Prostate gland (tissue), 2 donors: ENCODE data around the gene INTS14. TPM values are rescaled to one million over a fixed set of nuclear protein-coding genes. Genes with fewer than 3 reads are reported as not detected.
"Not testable (repeated sequence)": the region's sequence is repeated elsewhere in the genome, so short reads cannot be mapped to it uniquely, and the experiment has no call there.

Experiments used
- DNase-seq: peaks from one replicate; pipeline ENCODE4 v3.0.0-alpha.2; 2019; ENCODE audit warnings: low spot score
- H3K27ac ChIP-seq, 2 donors: fragments of 200-600 bp; sonication (generic); 2 replicates each; pipeline ENCODE4 v1.5.1; 2017 to 2019
- H3K27me3 ChIP-seq: fragments of 200-600 bp; sonication (generic); replicated peaks from 2 replicates; pipeline ENCODE4 v1.5.1; 2019; ENCODE audit not compliant: insufficient read depth
- H3K36me3 ChIP-seq, 2 donors: fragments of 200-600 bp; sonication (generic); 1 replicate in 1 of 2; 2 replicates in 1 of 2; pipeline versions ENCODE4 v1.5.1 to v1.8.1; 2017 to 2019
- H3K4me1 ChIP-seq: fragments of 200-600 bp; sonication (generic); replicated peaks from 2 replicates; pipeline ENCODE4 v1.5.1; 2019
- H3K4me3 ChIP-seq, 2 donors: fragments of 200-600 bp; sonication (generic); 2 replicates each; pipeline ENCODE4 v1.5.1; 2017 to 2019
- H3K9me3 ChIP-seq: fragments of 200-600 bp; sonication (generic); 2 replicates; pipeline ENCODE4 v1.5.1; 2017
- POLR2A ChIP-seq: fragments of 450-650 bp; IDR thresholded peaks from one replicate; pipeline ENCODE4 v1.6.1; 2016; ENCODE audit warnings: antibody characterized with exemption, mild to moderate bottlenecking
- POLR2AphosphoS5 ChIP-seq: sonication (generic); formaldehyde crosslinking; IDR thresholded peaks from one replicate; pipeline ENCODE4 v1.6.1; 2017; ENCODE audit warnings: antibody characterized with exemption
- WGBS: methylation state at CpG from one replicate; pipeline ENCODE4 v1.1.5; 2018; 5-methylcytosine and 5-hydroxymethylcytosine counted together
- intact Hi-C: fragments of 100-400 bp; cut with DNase I; formaldehyde crosslinking; loops from one replicate; pipeline ENCODE4 v1.14.2; 2022
- total RNA-seq, 2 donors: library from RNA; depleted of rRNA; stranded (reverse); fragments of >200 nt; gene quantifications; one replicate each; pipeline ENCODE4 v1.1.0, GENCODE V29; 2016
- TF ChIP-seq, protein P1 (sequence below), 4 experiments: fragments of 200-600 bp in 2 of 4; fragments of 450-650 bp in 2 of 4; sonication (generic) in 2 of 4; IDR thresholded peaks; 1 replicate in 3 of 4; 2 replicates in 1 of 4; pipeline ENCODE4 v1.5.1; 2016 to 2019; ENCODE audit warnings: antibody characterized with exemption in 4 of 4, mild to moderate bottlenecking in 2 of 4, moderate library complexity in 2 of 4

The INTS14 gene
- total RNA-seq, 2 donors from 2014 or later = 39.4 to 55.2 TPM

DNA sequence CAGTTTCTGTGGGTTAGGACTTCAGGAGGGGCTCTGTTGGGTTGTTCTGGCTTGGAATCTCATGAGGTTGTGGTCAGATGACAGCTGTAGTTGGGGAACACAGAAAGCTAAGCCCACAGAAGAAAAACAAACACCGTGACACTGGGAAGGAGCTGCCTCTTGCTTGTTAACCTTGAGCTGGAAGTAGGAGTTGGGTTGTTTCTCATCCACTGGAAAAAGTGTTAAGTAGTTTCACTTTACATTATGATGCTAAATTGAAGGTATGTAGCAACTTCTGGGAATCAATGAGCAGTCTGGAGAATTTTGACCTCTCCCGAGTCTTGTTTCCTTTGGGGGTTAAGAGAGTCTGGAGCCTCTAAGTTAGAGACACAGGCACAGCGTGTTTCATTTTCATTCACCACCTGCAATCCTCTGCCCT lies 60.2 kb downstream of the INTS14 start:
- intact Hi-C loops = no loop called here
- H3K9me3 ChIP-seq = no peaks in the 10 kb centered on the region
- no peak for TF ChIP-seq POLR2A
- TF ChIP-seq, protein P1, sequence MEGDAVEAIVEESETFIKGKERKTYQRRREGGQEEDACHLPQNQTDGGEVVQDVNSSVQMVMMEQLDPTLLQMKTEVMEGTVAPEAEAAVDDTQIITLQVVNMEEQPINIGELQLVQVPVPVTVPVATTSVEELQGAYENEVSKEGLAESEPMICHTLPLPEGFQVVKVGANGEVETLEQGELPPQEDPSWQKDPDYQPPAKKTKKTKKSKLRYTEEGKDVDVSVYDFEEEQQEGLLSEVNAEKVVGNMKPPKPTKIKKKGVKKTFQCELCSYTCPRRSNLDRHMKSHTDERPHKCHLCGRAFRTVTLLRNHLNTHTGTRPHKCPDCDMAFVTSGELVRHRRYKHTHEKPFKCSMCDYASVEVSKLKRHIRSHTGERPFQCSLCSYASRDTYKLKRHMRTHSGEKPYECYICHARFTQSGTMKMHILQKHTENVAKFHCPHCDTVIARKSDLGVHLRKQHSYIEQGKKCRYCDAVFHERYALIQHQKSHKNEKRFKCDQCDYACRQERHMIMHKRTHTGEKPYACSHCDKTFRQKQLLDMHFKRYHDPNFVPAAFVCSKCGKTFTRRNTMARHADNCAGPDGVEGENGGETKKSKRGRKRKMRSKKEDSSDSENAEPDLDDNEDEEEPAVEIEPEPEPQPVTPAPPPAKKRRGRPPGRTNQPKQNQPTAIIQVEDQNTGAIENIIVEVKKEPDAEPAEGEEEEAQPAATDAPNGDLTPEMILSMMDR (IDR thresholded peaks at IDR 0.05) = no peak
- TF ChIP-seq POLR2AphosphoS5 = no peak
- no peaks in the 10 kb centered on the region for H3K27me3 ChIP-seq
- H3K27ac ChIP-seq = no peak overlapping the region
- no peaks in the 10 kb centered on the region for H3K4me1 ChIP-seq
- WGBS = 68% methylated on average over 3 of the region's 3 CpGs
- H3K4me3 ChIP-seq = no peak overlapping the region
- H3K36me3 ChIP-seq = no peaks in the 10 kb centered on the region
- DNase-seq = no peak

DNA sequence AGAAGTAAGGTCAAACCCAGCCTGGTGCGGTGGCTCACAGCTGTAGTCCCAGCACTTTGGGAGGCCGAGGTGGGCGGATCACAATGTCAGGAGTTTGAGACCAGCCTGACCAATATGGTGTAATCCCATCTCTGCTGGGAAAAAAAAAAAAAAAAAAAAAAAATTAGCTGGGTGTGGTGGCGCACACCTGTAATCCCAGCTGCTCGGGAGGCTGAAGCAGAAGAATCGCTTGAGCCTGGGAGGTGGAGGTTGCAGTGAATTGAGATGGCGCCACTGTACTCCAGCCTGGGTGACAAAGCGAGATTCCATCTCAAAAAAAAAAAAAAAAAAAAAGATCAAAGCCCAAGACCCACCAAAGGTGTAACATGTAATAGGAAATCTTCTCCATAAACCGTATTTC lies 61.6 kb downstream of the INTS14 start:
- H3K27me3 ChIP-seq, H3K27ac ChIP-seq, H3K4me1 ChIP-seq, H3K9me3 ChIP-seq, H3K36me3 ChIP-seq, intact Hi-C loops, H3K4me3 ChIP-seq, DNase-seq: not testable (repeated sequence)
- WGBS = 97% methylated on average over 9 of the region's 9 CpGs

DNA sequence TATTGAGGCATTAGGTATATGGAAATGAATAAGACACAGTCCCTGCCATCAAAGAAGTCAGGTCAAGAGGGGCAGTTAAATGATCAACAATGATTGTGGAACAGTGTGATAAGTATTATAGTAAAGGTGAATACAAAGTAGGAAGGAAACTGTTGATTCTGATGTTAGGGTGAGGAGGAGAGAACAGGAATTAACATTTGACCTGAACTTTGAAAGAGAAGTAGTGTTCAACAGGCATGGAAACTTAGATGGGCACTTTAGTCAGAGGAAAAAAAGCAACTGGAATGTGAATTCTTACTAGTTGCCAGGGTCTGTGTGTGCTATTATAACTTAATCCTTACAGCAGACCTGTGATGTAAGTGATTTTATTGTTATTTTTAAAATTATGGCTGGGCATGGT lies 63.1 kb downstream of the INTS14 start:
- intact Hi-C loops = no loop called here

DNA sequence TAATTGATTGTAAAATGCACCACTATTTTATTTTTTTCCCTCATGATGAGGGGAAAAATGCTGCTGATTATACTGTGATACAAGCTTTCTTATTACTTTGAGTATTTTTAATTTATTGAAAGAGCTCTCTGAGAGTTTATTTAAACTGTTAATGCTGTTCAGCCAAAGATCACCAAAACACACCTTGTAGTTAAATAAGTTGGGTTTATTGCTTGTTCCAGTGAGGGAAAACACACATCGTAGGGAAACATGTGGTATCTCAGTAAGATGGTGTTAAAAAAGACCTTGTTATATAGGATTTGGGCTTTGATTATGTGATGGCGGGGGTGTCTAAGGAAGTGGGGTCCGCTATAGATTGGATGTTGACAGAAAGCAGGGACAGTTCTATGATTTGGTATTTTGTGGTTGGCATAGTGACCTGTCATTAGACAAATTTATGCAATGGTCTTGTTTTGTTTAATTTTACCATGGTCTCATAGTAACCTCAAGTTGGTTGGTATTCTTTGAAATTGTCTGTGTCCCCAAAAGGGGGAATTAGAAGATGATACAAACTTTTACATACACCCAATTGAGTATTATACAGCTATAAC lies 69.6 kb downstream of the INTS14 start:
- TF ChIP-seq, protein P1 (IDR thresholded peaks at IDR 0.05) = no peak
- TF ChIP-seq POLR2AphosphoS5 = peak; percentile 63
- no peak for TF ChIP-seq POLR2A
- Histone ChIP-seq H3K27me3 (no peaks in the 10 kb centered on the region), H3K27ac (no peak overlapping the region), H3K4me3 (no peak overlapping the region), H3K4me1 (no peaks in the 10 kb centered on the region), H3K9me3 (no peaks in the 10 kb centered on the region), H3K36me3 (no peaks in the 10 kb centered on the region)
- intact Hi-C loops = no loop called here
- no peak for DNase-seq
- 74% methylated on average over 3 of the region's 3 CpGs for WGBS

More for the DNA sequence above, 63.1 kb downstream of the INTS14 start:
- Histone ChIP-seq H3K36me3 (no peaks in the 10 kb centered on the region), H3K4me1 (no peaks in the 10 kb centered on the region), H3K27me3 (no peaks in the 10 kb centered on the region), H3K27ac (no peak overlapping the region), H3K9me3 (no peaks in the 10 kb centered on the region), H3K4me3 (no peak overlapping the region)
- DNase-seq = no peak
- TF ChIP-seq POLR2AphosphoS5 (no peak), POLR2A (no peak)
- TF ChIP-seq, protein P1 (IDR thresholded peaks at IDR 0.05) = no peak

DNA sequence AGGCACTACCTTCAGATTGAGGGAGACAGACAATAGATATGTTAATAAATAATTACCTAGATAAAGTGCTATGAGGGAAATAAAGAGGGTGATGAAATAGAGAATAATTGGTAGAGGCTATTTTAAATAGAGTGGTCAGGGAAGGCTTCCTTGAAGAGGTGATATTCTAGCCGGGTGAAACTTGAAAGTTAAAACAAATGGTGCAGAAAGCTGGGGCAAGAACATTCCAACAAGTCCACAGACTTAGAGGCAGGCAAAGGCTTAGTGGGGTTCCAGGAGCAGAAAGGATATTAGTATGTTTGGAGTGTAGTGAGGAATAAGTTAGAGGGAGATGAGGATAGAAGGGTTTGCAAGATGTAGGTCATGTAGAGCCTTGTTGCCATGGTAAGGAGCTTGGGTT lies 70.6 kb downstream of the INTS14 start:
- H3K27ac ChIP-seq = no peak overlapping the region
- TF ChIP-seq, protein P1 (IDR thresholded peaks at IDR 0.05) = no peak
- TF ChIP-seq POLR2AphosphoS5 (no peak), POLR2A (no peak)
- no peaks in the 10 kb centered on the region for H3K36me3 ChIP-seq
- WGBS = 97% methylated on average over 1 of the region's 1 CpG
- H3K9me3 ChIP-seq = no peaks in the 10 kb centered on the region
- intact Hi-C loops = no loop called here
- H3K4me3 ChIP-seq = no peak overlapping the region
- DNase-seq = no peak
- H3K4me1 ChIP-seq = no peaks in the 10 kb centered on the region
- no peaks in the 10 kb centered on the region for H3K27me3 ChIP-seq
